ENCODE measurements around the gene TRIM40. TPM values are rescaled to one million over a fixed set of nuclear protein-coding genes. Genes with fewer than 3 reads are reported as not detected.

Gene TRIM40
- total and polyA plus RNA-seq, 2 of the 13 experiments (the other 11 are each of a cell fraction or from before 2014, with no cell fraction given), result 0.58 TPM; not detected in 1

DNA sequence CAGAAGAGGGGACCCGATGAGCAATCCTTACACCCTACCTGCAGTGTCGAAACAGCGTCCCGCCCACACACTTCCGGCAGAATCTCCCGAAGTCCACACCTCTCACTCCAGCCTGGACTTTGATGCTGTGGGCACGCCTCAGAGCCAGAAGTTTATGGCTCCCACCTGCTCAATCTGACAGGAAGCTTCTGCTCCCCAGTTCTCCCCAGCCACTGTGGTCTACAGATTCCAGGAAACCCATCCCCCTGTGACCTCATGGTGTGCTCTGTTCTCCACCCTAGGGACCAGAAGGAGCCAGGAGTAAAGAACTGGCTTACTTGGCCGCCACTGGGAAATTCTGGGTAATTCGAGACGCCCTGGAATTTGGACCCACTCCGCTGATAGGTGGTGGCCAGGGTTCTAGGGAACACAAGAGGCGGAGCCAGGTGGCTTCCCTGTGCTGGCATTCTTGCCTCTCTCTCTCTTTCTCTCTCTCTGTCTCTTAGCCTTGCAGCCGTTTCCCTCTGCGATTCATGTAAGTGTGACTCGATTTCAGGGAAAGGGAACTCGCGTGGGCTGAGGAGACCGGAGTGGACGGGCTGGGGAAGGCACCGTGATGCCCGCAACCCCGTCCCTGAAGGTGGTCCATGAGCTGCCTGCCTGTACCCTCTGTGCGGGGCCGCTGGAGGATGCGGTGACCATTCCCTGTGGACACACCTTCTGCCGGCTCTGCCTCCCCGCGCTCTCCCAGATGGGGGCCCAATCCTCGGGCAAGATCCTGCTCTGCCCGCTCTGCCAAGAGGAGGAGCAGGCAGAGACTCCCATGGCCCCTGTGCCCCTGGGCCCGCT is 27.4 kb downstream of the TRIM40 start, which contains the start of gene TRIM15 (continued):
- TF ChIP-seq, protein P1, sequence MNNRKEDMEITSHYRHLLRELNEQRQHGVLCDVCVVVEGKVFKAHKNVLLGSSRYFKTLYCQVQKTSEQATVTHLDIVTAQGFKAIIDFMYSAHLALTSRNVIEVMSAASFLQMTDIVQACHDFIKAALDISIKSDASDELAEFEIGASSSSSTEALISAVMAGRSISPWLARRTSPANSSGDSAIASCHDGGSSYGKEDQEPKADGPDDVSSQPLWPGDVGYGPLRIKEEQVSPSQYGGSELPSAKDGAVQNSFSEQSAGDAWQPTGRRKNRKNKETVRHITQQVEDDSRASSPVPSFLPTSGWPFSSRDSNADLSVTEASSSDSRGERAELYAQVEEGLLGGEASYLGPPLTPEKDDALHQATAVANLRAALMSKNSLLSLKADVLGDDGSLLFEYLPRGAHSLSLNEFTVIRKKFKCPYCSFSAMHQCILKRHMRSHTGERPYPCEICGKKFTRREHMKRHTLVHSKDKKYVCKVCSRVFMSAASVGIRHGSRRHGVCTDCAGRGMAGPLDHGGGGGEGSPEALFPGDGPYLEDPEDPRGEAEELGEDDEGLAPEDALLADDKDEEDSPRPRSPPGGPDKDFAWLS (CRISPR knock-in tag; IDR thresholded peaks at IDR 0.05; ENCODE audit: borderline replicate concordance), result peak; percentile 44; the same call in 1 of the 2 replicates
- peak; percentile 30; the same call in 1 of the 2 replicates for TF ChIP-seq CBX5 (CRISPR knock-in tag; IDR thresholded peaks at IDR 0.05; ENCODE audit: borderline replicate concordance)
- no peak for TF ChIP-seq ZNF234 (CRISPR knock-in tag; conservative IDR thresholded peaks at IDR 0.05)
- no peak; the same call in 1 of the 2 replicates for TF ChIP-seq IRF2 (CRISPR knock-in tag; IDR thresholded peaks at IDR 0.05)
- TF ChIP-seq SOX13 (IDR thresholded peaks at IDR 0.05), result no peak
- peak in 1 of 2 experiments; percentile 45; a peak in 2 of 4 replicates for TF ChIP-seq SOX13 (CRISPR knock-in tag; conservative IDR thresholded peaks at IDR 0.05 in 1 of 2, IDR thresholded peaks at IDR 0.05 in 1 of 2)
- TF ChIP-seq ZFP36 (IDR thresholded peaks at IDR 0.05; ENCODE audit: borderline replicate concordance, low read depth, low read length, partially characterized antibody), result no peak
- peak; percentile 89 for TF ChIP-seq SAP130 (CRISPR knock-in tag; IDR thresholded peaks at IDR 0.05; ENCODE audit: low read depth)
- TF ChIP-seq, protein P2, sequence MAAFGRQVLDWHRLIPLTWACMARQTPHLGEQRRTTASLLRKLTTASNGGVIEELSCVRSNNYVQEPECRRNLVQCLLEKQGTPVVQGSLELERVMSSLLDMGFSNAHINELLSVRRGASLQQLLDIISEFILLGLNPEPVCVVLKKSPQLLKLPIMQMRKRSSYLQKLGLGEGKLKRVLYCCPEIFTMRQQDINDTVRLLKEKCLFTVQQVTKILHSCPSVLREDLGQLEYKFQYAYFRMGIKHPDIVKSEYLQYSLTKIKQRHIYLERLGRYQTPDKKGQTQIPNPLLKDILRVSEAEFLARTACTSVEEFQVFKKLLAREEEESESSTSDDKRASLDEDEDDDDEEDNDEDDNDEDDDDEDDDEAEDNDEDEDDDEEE (CRISPR knock-in tag; IDR thresholded peaks at IDR 0.05), result no peak
- peak; percentile 75; the same call in 1 of the 2 replicates for TF ChIP-seq ZFP36L1 (CRISPR knock-in tag; IDR thresholded peaks at IDR 0.05)
- peak; percentile 49 for TF ChIP-seq NFYB (CRISPR knock-in tag; IDR thresholded peaks at IDR 0.05)
- TF ChIP-seq, protein P3, sequence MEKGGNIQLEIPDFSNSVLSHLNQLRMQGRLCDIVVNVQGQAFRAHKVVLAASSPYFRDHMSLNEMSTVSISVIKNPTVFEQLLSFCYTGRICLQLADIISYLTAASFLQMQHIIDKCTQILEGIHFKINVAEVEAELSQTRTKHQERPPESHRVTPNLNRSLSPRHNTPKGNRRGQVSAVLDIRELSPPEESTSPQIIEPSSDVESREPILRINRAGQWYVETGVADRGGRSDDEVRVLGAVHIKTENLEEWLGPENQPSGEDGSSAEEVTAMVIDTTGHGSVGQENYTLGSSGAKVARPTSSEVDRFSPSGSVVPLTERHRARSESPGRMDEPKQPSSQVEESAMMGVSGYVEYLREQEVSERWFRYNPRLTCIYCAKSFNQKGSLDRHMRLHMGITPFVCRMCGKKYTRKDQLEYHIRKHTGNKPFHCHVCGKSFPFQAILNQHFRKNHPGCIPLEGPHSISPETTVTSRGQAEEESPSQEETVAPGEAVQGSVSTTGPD (CRISPR knock-in tag; IDR thresholded peaks at IDR 0.05), result peak; percentile 26; the same call in 1 of the 2 replicates
- TF ChIP-seq ZBTB38 (CRISPR knock-in tag; IDR thresholded peaks at IDR 0.05), result peak; percentile 62
- TF ChIP-seq, protein P4, sequence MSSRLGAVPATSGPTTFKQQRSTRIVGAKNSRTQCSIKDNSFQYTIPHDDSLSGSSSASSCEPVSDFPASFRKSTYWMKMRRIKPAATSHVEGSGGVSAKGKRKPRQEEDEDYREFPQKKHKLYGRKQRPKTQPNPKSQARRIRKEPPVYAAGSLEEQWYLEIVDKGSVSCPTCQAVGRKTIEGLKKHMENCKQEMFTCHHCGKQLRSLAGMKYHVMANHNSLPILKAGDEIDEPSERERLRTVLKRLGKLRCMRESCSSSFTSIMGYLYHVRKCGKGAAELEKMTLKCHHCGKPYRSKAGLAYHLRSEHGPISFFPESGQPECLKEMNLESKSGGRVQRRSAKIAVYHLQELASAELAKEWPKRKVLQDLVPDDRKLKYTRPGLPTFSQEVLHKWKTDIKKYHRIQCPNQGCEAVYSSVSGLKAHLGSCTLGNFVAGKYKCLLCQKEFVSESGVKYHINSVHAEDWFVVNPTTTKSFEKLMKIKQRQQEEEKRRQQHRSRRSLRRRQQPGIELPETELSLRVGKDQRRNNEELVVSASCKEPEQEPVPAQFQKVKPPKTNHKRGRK (CRISPR knock-in tag; IDR thresholded peaks at IDR 0.05), result peak; percentile 76; the same call in 1 of the 2 replicates
- peak; percentile 87 for TF ChIP-seq KAT8 (CRISPR knock-in tag; IDR thresholded peaks at IDR 0.05)
- no peak for TF ChIP-seq ZBTB1 (CRISPR knock-in tag; IDR thresholded peaks at IDR 0.05; ENCODE audit: borderline replicate concordance)
- peak; percentile 84 for TF ChIP-seq ZNF556 (CRISPR knock-in tag; IDR thresholded peaks at IDR 0.05; ENCODE audit: borderline replicate concordance)
- TF ChIP-seq NCOA1 (CRISPR knock-in tag; IDR thresholded peaks at IDR 0.05), result peak; percentile 85; the same call in 1 of the 2 replicates
- no peak for TF ChIP-seq ZNF205 (CRISPR knock-in tag; IDR thresholded peaks at IDR 0.05)
- TF ChIP-seq ZNF567 (CRISPR knock-in tag; IDR thresholded peaks at IDR 0.05; ENCODE audit: borderline replicate concordance), result peak; percentile 97
- peak; percentile 65; the same call in 1 of the 2 replicates for TF ChIP-seq POGZ (CRISPR knock-in tag; IDR thresholded peaks at IDR 0.05)
- TF ChIP-seq ISX (CRISPR knock-in tag; conservative IDR thresholded peaks at IDR 0.05), result peak; percentile 69; the same call in 1 of the 2 replicates
- TF ChIP-seq, protein P5, sequence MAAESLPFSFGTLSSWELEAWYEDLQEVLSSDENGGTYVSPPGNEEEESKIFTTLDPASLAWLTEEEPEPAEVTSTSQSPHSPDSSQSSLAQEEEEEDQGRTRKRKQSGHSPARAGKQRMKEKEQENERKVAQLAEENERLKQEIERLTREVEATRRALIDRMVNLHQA (CRISPR knock-in tag; IDR thresholded peaks at IDR 0.05), result no peak
- no peak; the same call in 1 of the 2 replicates for TF ChIP-seq ZNF564 (CRISPR knock-in tag; IDR thresholded peaks at IDR 0.05)

All from HepG2 (cell line).